ENCODE results near the gene TAF1L.

Gene TAF1L

DNA sequence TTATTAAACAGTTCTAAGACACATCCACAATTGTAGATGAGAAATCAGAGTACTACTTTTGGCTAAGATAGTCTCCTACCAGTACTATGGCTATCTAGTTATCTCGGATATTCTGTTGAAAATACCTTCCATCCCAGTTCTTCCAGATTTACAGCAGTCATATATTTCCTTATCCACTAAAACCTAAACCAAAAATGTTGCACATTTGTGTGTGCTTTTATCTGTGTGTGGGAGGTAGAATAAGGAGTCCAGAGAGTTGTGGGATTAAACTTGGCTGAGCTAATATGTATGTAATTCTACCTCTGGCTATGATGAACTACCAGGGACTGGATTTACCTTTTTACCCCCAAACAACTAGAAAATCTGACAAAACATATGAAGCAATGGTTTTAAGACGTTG is 45.0 kb downstream of the TAF1L start:
- no peak for DNase-seq

DNA sequence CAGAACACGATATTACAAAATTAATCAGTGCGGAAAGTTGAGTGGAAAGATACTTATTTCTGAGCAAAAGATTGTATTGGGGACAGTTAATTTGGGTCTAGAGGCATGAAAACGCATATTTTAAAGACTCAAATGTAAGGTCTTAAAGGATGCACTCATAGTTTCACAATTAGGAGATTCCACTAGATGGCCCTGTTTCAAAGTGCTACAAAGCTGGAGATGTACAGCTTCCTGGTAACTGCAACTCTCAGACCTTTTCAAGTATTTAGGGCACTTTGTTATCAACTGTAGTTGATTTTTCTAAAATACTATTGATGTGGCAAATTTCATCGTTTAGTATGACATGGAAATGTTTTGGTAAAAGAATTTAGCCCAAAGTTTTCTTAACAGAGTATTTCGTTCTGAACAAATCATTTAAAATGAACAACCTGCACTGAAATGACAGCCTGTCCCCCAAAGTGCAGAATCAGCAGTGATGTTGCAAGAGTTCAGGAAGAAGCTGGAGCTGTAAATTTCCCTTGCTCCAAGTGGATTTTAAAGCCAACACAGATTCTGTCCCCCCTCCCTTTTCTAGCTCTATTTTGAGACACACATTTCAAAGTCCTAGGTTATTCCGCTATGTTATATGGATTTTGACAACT is 46.3 kb downstream of the TAF1L start:
- peak; percentile 30 for DNase-seq

DNA sequence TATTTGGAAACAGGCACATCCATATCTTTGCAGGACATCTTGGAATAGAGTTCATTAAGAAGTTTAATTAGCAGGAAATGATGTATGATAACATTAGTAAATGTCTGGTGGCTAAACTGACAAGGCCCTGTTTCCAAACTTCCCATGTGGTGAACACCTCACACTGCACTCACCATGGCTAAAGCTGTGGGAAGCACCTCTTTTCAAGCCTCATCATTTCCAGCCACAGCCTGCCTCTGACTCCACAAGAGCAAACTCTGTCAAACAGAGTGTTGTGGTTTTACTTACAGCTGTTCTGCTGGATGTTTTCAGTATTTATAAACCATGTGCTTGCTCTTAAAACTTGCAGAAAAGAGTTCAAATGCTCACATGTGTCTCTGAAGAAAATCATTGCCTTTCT is 47.6 kb downstream of the TAF1L start:
- DNase-seq = peak; percentile 21

DNA sequence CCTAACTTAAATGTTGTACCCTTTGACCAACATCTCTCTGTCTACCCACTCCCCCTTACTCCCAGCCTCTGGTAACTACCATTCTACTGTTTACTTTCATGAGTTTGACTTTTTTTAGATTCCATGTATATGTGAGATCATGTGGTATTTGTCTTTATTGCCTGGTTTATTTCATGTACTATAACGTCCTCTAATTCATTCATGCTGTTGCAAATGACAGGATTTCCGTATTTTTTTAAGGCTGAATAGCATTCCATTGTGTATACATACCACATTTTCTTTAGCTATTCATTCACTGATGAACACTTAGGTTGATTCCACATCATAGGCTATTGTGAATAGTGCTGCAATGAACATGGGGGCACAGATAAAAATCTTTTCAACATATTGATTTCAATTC is 50.7 kb downstream of the TAF1L start:
- DNase-seq = no peak

DNA sequence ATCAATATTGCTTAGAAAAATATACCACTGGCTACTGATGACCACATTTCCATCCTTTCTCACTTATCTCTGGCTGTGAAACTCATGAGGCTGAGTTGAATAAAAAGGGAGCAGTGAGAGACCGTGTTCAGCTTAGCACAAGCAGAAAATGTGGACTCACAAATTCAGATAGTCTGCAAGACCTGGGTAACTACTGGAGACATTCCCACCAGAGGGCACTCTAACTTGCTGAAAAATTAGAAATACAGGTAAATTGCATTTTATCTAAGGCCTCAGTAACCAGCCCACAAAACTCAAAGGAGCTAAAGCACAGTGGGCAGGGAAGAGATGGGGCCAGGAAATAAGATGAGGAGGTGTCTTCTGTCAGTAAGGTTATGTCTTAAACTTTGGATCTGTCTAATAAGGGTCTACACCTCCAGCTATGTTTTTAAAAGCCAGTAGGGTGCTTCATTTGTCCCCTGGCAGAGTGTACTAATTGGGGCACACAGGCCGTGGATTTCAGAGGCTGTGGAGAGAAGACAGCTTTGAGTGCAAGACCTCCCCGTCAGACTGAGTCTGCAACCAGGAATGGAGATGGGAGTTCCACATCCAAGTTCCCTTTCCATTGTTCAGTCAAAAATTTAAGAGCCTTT is 53.8 kb downstream of the TAF1L start:
- DNase-seq = peak; percentile 51

DNA sequence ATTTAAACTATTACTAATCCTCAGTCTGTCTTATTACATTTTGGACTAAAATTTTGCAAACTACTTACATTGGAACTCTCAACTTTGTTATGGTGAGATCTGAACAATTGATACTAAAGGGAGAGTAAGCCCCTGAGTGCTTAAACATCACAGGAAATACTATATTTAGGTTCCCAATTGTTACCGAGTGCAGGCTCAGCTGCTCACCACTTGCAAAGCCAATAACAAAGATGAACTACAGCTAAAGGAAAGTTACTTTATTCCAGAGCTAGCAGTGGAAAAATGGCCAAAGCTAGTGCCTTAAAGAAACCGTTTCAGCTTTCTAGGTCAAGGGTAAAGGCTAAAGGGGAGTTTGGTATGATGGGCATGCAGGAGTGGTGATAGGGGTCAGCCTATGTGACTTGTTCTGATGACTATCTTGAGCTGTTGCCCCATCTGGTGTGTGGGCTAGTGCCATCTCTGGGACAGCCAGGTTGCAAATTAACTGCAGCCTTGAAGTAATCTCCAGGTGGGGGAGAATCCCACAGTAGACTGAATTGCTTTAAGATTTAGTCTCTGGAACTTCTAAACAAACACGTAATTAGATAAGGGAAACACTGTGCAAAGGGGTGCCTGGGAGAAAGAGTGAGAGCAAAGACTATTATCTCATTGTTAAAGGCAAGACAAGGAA is 54.7 kb downstream of the TAF1L start:
- DNase-seq = no peak

DNA sequence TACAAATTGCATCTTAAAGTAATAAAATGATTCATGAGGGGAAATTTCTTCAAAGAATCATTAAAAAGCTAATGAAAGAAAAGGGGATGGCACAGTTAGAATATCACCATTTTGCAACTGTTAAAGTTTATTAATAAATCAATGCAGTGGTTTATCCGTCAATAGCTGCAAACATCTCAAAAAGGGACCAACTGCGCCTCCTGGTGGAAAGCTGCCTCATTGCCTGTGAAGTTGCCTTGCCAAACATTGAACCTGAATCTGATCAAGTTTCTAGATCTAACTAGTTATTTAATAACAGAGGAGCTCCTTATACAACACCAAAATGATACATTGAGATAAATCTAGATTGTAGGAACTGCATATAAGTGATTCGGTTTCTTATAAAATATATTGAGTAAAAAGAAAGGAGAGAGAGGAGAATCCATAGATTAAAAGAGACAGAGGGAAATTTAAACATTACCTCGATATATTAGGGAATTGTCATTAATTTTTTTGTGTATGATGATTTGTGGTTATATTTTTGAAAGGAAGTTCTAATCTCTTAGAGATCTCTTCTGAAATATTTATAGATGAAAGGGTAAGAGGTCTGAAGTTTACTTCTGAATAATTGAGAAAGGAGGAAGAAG is 55.6 kb downstream of the TAF1L start:
- peak; percentile 71 for DNase-seq

Data from activated CD4-positive, alpha-beta T cell treated with anti-CD3 and anti-CD28 coated beads, Interleukin-10, Interleukin-2, amounts not matched to agents 100 ng/mL and 50 ng/mL, durations not matched to agents 16 hours and 8 hours (primary cell).